Activated T-cell treated with anti-CD3 and anti-CD28 coated beads for 48 hours (primary cell): ENCODE measurements around the gene TGM1.
A peak's percentile ranks its signal among the peaks of the same experiment; 100 is the strongest.
"Not testable (repeated sequence)": the region's sequence is repeated elsewhere in the genome, so short reads cannot be mapped to it uniquely, and the experiment has no call there.

Experiments
- DNase-seq: peaks from one replicate; pipeline ENCODE4 v3.0.0-alpha.2; 2020; ENCODE audit warnings: low read depth

Gene TGM1

GRCh38 chr14:24233538-24233866 is 29.5 kb downstream of the TGM1 start:
- no peak for DNase-seq

GRCh38 chr14:24232645-24233537 is 30.1 kb downstream of the TGM1 start, which contains the start of gene GMPR2:
Gene GMPR2, plus strand, starts transcription at chr14:24232929. Its CDS starts 325 bp downstream, at chr14:24233254.
- DNase-seq: no peak

GRCh38 chr14:24232121-24232644 is 30.8 kb downstream of the TGM1 start, which contains the start of gene NEDD8:
Gene NEDD8, minus strand, starts transcription at chr14:24232367. Its CDS starts 100 bp downstream, at chr14:24232267.
- DNase-seq: peak; percentile 85

GRCh38 chr14:24231263-24232120 is 31.5 kb downstream of the TGM1 start:
- no peak for DNase-seq

- DNase-seq: no peak
These were observed 34.1 kb downstream of the TGM1 start for GRCh38 chr14:24228902-24229301.

- DNase-seq: no peak
These were observed 36.5 kb downstream of the TGM1 start for GRCh38 chr14:24226473-24226872.

GRCh38 chr14:24224618-24225071 is 38.3 kb downstream of the TGM1 start:
- no peak for DNase-seq

GRCh38 chr14:24222987-24223386 is 40.0 kb downstream of the TGM1 start:
- not testable (repeated sequence) for DNase-seq

GRCh38 chr14:24219521-24219920 is 43.5 kb downstream of the TGM1 start:
- no peak for DNase-seq

- DNase-seq: no peak
These were observed 43.9 kb downstream of the TGM1 start for GRCh38 chr14:24219080-24219479.

GRCh38 chr14:24216876-24217275 is 46.1 kb downstream of the TGM1 start:
- DNase-seq: not testable (repeated sequence)

- DNase-seq: no peak
These were observed 46.7 kb downstream of the TGM1 start for GRCh38 chr14:24216345-24216699.

- DNase-seq: peak; percentile 78
These were observed 47.3 kb downstream of the TGM1 start, which contains the start of gene MDP1 for GRCh38 chr14:24215495-24216344. Gene MDP1, minus strand, starts transcription at chr14:24216066. Its CDS starts 111 bp downstream, at chr14:24215955.

- no peak for DNase-seq
These were observed 48.9 kb downstream of the TGM1 start for GRCh38 chr14:24213866-24214662.

GRCh38 chr14:24212924-24213865 is 49.8 kb downstream of the TGM1 start, which contains the start of gene CHMP4A:
Gene CHMP4A, minus strand, starts transcription at chr14:24213488. Its CDS starts 49 bp downstream, at chr14:24213439.
- DNase-seq: peak; percentile 94

GRCh38 chr14:24211311-24211710 is 51.7 kb downstream of the TGM1 start:
- DNase-seq: no peak

GRCh38 chr14:24207625-24208024 is 55.4 kb downstream of the TGM1 start:
- no peak for DNase-seq

GRCh38 chr14:24207104-24207551 is 55.8 kb downstream of the TGM1 start:
- no peak for DNase-seq
